NOMO-1 treated with DMSO at 0.1 percent for 48 hours (cell line): Measurements from ENCODE around the gene YBX1.
"Not testable (repeated sequence)": the region's sequence is repeated elsewhere in the genome, so short reads cannot be mapped to it uniquely, and the experiment has no call there.

Experiments
- DNase-seq: peaks from one replicate; lab custom pipeline; 2025; ENCODE audit not compliant: unreplicated experiment; lab: John Stamatoyannopoulos, UW

Gene YBX1

DNA sequence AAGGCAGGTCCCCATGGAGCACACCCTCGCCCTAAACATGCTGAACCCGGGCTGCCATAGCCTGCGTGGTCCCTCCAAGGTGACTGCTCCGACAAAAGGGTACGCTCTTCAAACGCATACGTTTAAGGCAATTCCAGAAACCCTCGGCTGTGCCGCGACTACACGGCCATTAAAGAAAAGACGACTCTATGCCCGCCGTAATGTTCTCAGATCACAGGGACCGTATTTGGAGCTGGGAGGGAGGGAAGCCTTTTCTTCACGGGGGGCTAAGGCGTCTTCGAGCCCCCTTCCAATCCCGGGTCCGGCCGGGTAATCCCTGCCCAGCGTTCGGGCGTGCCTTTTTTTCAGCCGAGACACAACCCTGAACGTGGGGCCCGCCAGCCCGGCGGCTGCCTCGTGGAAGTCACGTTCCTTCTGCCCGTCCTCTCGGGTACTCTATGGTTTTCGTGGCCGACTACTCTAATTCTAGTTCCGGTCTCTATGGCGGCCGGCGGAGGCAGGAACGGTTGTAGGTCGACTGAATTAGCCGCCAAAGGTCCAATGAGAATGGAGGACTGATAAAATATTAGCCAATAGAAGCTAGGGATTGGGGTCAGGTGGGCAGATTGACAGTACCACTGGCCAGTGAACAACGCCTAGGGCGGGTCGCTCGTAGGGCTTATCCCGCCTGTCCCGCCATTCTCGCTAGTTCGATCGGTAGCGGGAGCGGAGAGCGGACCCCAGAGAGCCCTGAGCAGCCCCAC, at the start of gene YBX1:
TSS of gene YBX1 (plus strand) at position 678 of the 743 bp plus-strand sequence. CDS start 148 bp downstream, outside the sequence.
- peak; percentile 98 for DNase-seq

- DNase-seq, result no peak
These were observed 43.1 kb upstream of the YBX1 start for GRCh38 chr1:42639116-42639515.

DNA sequence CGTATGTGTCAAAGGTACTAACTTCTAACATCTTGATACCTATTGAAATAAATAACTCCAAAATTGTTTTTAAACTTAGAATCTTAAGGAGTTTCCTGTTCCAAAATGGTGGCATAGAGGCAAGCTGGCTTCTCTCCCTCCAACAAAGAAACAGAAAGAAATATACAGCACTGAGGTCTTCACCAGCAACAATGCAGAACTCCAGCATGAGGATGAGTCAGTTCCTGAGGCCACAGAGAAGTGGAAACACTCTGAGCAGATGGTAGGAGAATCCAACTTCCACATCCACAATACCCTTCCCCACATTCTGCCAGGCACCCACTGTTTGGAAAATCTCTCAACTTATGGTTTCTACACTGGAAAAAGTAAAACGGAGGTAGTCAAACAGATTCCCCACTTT, 36.2 kb upstream of the YBX1 start:
- DNase-seq, result no peak

DNA sequence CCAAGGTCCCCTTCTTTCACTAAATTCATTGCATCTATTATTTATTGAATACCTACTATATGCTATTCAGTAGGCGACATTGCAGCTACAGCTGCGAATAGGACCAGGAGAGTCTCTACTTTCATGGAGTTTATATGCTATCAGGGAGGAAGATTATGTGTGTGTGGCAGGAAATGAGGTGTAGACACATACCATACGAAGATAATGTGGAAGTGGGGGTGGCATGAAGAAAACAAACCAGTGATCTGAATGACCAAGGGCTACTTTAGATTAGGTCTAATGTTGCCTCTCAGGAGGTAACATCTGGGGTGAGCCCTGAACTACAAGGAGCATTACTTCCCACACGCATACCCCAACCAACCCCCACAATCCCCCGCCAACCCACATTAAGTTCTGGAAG, 25.0 kb upstream of the YBX1 start:
- no peak for DNase-seq

GRCh38 chr1:42657981-42658876, 24.0 kb upstream of the YBX1 start, which contains the start of gene PPIH:
PPIH (plus strand) TSS chr1:42658423; CDS start chr1:42658447, 24 bp downstream.
- DNase-seq, result peak; percentile 93

DNA sequence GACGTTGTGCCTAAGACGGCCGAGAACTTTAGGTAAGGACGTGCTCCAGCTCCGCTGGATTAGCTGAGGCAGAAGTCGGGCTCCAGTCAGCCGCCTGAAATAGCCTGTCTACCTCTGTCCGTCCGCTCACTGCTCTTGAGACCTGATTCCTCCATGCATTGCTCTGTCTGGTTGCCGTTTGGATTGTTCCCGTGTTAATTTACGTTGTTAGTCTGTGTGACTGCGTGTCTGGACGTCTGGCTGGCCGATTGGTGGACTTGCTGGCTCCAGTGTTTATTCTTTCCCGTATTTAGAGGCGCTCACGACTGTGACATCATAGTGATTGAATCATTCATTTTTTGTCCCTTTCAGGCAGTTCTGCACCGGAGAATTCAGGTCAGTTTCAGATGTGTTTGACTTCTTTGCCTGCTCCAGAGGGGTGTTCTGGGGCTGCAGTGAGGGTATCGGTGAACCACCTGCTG, 23.3 kb upstream of the YBX1 start:
- no peak for DNase-seq

GRCh38 chr1:42660907-42661500, 21.2 kb upstream of the YBX1 start:
- no peak for DNase-seq

GRCh38 chr1:42669936-42670335, 12.3 kb upstream of the YBX1 start:
- DNase-seq, result no peak

DNA sequence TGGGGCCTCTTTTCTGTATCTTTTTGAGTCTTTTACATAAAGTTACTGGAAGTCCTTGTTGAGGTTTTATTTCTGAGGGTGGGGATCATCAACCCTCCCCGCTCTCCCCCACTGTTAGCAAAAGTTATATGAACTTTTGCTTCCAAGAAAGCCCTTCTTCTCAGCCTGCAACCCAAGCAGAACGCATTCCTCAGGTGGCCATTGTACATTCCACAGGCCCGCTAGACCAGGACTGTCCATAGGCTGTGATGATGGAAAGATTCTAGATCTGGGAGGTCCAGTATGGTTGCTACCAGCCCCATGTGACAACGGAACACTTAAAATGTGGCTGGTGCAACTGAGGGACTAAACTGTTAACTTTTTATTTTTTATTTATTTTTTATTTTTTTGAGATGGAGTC, 11.8 kb upstream of the YBX1 start:
- DNase-seq, result no peak

DNA sequence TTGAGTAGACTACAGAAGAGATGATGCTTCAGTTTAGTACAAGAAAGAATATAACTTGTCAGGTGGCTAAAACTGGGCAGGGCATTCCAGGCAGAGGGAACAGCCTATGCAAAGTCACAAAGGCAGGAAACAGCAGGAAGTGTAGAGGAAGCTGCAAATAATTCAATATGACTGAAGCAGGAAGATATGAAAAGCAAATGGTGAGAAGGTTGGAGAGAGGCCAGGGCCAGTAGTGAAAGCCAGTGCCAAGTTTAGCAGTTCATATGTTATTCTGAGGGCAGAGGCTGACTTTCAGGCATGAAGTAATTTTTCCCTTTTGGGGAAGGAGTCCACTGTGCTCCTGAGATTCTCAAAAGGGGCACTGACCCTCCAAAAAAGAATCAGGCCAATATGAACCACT, 8.0 kb upstream of the YBX1 start:
- DNase-seq, result no peak

DNA sequence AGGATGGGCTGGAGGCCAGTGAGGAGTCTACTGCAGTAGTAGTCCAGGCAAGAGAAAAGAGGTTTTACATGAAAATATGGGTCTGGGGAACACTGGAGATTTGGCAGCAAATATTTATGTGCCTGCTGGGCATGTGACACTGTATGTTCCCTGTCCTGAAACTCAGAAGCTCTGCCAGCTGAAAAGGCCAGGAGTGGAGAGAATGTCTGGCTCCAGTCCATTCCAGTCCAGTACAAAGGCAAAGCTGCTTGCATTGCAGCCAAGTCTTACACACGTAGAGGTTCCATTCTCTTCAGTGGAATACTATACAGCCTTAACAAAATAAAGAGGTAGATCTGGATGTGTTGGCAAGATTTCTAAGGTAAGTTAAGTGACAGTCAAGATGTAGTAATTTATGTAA, 7.5 kb upstream of the YBX1 start:
- no peak for DNase-seq

- no peak for DNase-seq
These were observed 6.8 kb upstream of the YBX1 start for GRCh38 chr1:42675467-42675866.

GRCh38 chr1:42676534-42677087, 5.6 kb upstream of the YBX1 start:
- DNase-seq, result no peak

DNA sequence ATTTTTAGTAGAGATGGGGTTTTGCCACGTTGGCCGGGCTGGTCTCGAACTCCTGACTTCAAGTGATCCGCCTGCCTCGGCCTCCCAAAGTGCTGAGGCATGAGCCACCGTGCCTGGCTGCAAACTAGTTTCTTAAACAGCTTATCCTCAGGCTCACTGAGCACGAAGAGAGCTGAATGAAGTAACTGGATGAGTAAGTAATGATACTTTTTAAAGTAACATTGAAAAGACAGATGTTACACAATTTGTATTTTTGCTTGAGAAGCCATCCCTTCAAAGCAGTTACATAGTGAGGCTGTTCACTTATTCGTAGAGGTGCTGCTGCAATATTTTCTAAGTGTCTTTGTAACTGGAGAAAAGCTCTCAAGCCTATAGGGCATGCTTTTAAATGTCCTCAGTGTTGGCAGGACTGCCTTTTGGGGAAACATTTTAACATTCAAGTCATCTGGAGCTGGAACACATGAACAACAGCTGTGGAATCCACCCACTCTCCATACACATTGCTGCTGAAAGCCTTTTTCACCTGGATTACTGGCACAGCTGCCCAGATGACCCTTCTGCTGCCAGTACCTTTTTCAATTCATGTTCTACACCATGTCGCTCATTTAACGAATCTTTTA, 2.7 kb upstream of the YBX1 start:
- no peak for DNase-seq

GRCh38 chr1:42680055-42680454, 2.2 kb upstream of the YBX1 start:
- DNase-seq, result no peak

DNA sequence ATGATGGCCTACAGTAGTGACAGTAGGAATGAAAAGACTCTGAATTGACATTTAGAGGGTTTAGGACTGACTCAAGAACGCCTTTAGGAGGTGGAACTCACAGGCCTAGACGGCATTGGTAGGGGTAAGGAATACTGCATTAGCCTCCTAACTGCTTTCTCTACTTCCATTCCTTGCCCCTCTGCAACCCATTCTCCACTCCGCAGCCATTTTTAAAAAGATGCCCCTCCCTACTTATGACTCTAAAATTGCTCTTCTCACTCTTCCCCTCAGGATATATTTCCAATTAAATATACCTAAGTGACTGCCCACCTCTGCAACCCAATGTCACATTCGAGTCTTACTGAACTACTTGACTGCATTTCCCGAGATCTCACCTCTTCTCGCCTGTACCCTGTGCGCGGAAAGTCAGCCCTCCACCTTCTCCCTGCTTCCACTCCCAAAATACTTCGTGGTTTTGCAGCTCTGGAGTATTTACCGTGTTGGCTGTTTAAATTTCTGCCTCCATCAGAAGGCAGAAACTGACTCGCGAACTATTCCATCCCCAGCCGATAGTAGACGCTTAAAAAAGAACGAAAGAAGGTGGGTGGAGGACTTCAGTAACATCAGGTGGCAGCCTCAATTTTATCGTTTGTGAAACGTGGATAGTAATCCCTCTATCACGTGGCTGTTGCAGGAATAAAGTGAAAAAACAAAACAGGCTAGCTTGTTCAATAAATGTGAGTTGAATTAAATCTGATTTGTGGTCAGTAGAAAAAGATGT, 1.1 kb upstream of the YBX1 start:
- DNase-seq, result peak; percentile 32

- DNase-seq, result not testable (repeated sequence)
These were observed 193 bp downstream of the YBX1 start for GRCh38 chr1:42682484-42682738.

GRCh38 chr1:42682739-42683531, 717 bp downstream of the YBX1 start:
- peak; percentile 65 for DNase-seq

DNA sequence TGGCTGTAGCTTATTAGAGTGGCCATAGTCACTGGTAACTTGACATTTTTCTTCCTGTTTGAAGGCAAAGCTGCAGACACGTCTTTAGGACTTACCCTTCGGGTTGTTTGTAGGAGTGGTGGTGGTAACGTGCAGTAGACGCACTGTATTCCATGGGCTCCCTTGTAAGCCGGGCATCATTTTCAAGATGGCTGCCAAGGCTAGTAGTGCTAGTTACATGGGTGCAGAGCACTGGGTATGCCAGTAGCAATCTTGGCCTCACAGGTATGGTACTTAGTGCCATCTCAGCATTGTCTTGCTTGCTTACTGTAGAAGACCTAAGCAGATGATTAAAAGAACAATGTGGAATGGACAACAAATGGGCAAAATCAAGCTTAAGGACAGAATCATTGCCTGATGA, 1.9 kb downstream of the YBX1 start:
- DNase-seq, result no peak

DNA sequence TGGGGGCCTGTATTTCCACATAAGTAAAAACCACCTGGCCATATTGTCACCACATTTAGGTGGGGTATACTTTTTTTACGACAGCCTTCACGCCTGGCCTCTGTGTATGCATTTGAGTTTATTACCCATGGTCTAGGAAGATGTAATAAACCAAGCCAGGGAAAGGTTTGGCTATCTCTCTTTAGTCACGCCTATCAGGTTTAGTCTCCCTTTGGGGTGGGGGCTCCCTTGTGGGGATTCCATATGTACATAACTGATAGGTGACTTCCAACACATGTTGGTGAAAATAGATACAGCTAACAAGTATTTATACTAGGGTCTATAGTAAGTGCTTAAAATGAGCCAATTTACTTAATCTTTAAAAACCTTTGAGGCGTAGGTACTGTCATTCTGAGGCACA, 4.2 kb downstream of the YBX1 start:
- no peak for DNase-seq
